CD4-positive, alpha-beta T cell treated with Interleukin-12 subunit alpha and Interleukin-12 subunit beta, for 1 hour (primary cell): ENCODE data around the gene RC3H1.
"Not testable (repeated sequence)": the region's sequence is repeated elsewhere in the genome, so short reads cannot be mapped to it uniquely, and the experiment has no call there.

Source experiments
- DNase-seq: peaks from one replicate; pipeline ENCODE4 v3.0.0-alpha.2; 2020

RC3H1 gene

GRCh38 chr1:174023440-174023839 lies 1.3 kb upstream of the RC3H1 start:
- peak; percentile 23 for DNase-seq

- DNase-seq: no peak
These were observed 770 bp upstream of the RC3H1 start for GRCh38 chr1:174022976-174023277.

GRCh38 chr1:174021591-174022079 lies 522 bp downstream of the RC3H1 start:
- DNase-seq: peak; percentile 32

- no peak for DNase-seq
These were observed 3.6 kb downstream of the RC3H1 start for GRCh38 chr1:174018565-174018964.

- no peak for DNase-seq
These were observed 4.8 kb downstream of the RC3H1 start for GRCh38 chr1:174017231-174017970.

- DNase-seq: no peak
These were observed 8.2 kb downstream of the RC3H1 start for GRCh38 chr1:174013864-174014418.

GRCh38 chr1:174008979-174009378 lies 13.2 kb downstream of the RC3H1 start:
- no peak for DNase-seq

- no peak for DNase-seq
These were observed 13.9 kb downstream of the RC3H1 start for GRCh38 chr1:174008269-174008668.

GRCh38 chr1:174007851-174008250 lies 14.3 kb downstream of the RC3H1 start:
- DNase-seq: no peak

- DNase-seq: no peak
These were observed 17.1 kb downstream of the RC3H1 start for GRCh38 chr1:174005032-174005431.

GRCh38 chr1:174003867-174004266 lies 18.3 kb downstream of the RC3H1 start:
- no peak for DNase-seq

- no peak for DNase-seq
These were observed 20.6 kb downstream of the RC3H1 start for GRCh38 chr1:174001573-174001972.

- DNase-seq: no peak
These were observed 21.8 kb downstream of the RC3H1 start for GRCh38 chr1:174000371-174000770.

GRCh38 chr1:173997791-173998190 lies 24.4 kb downstream of the RC3H1 start:
- DNase-seq: no peak

- no peak for DNase-seq
These were observed 25.2 kb downstream of the RC3H1 start for GRCh38 chr1:173996995-173997394.

- no peak for DNase-seq
These were observed 26.7 kb downstream of the RC3H1 start for GRCh38 chr1:173995475-173995874.

GRCh38 chr1:173993948-173994347 lies 28.2 kb downstream of the RC3H1 start:
- DNase-seq: not testable (repeated sequence)

GRCh38 chr1:173988068-173988467 lies 34.1 kb downstream of the RC3H1 start:
- DNase-seq: no peak

GRCh38 chr1:173986951-173987350 lies 35.2 kb downstream of the RC3H1 start:
- no peak for DNase-seq

- DNase-seq: no peak
These were observed 51.9 kb downstream of the RC3H1 start for GRCh38 chr1:173970252-173970651.

GRCh38 chr1:173965896-173966295 lies 56.3 kb downstream of the RC3H1 start:
- not testable (repeated sequence) for DNase-seq

- no peak for DNase-seq
These were observed 58.7 kb downstream of the RC3H1 start for GRCh38 chr1:173963477-173963876.

- no peak for DNase-seq
These were observed 61.5 kb downstream of the RC3H1 start for GRCh38 chr1:173960625-173961024.

GRCh38 chr1:173954179-173954578 lies 68.0 kb downstream of the RC3H1 start:
- no peak for DNase-seq

GRCh38 chr1:173948594-173948993 lies 73.6 kb downstream of the RC3H1 start:
- no peak for DNase-seq
